Neural progenitor cell (in vitro differentiated cells): ENCODE data around the gene CALY.

Experiments used
- CTCF ChIP-seq: fragments of 200-600 bp; sonication (generic); IDR thresholded peaks from 2 replicates; pipeline ENCODE4 v1.5.1; 2017; ENCODE audit warnings: antibody characterized with exemption, mild to moderate bottlenecking
- EZH2 ChIP-seq: fragments of 200-600 bp; sonication (generic); IDR thresholded peaks from 2 replicates; pipeline ENCODE4 v1.6.1; 2017; ENCODE audit warnings: antibody characterized with exemption, mild to moderate bottlenecking, moderate library complexity
- EZH2phosphoT487 ChIP-seq: fragments of 200-600 bp; sonication (generic); IDR thresholded peaks from 2 replicates; pipeline ENCODE4 v1.6.1; 2017; ENCODE audit warnings: antibody characterized with exemption

DNA sequence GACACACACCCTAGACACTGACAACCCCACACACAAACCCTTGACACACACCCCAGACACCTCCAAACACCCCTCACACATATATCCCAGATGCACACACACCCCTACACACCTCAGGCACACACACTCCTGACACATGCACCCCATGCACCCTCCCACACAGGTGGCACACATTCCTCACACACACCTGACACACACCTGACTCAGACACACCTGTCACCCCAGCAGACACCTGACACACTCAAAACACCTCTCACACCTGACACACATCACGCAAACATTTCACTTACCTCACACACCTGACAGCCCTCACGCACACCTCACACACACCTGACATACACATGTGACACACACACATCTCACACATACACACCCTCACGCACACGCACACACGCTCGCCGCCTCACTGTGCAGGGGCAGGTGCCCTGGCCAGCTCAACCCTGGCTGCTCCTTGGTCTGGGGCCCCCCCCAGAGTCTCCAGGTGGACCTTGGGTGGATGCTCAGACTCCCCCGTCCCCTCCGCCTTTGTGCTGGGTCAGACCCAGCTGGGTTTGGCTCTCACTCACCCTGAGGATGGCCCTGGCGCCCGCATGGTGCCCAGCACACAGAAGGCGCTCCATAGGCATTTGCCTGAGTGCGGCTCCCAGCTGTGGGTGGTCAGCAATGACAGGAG, 3.1 kb upstream of the CALY start:
- TF ChIP-seq CTCF (no peak), EZH2 (no peak), EZH2phosphoT487 (no peak)
